ENCODE data around the gene FARS2. TPM values are rescaled to one million over a fixed set of nuclear protein-coding genes. Genes with fewer than 3 reads are reported as not detected.

The FARS2 gene
- total RNA-seq, 1 donor from 2014 or later = 27.4 TPM

DNA sequence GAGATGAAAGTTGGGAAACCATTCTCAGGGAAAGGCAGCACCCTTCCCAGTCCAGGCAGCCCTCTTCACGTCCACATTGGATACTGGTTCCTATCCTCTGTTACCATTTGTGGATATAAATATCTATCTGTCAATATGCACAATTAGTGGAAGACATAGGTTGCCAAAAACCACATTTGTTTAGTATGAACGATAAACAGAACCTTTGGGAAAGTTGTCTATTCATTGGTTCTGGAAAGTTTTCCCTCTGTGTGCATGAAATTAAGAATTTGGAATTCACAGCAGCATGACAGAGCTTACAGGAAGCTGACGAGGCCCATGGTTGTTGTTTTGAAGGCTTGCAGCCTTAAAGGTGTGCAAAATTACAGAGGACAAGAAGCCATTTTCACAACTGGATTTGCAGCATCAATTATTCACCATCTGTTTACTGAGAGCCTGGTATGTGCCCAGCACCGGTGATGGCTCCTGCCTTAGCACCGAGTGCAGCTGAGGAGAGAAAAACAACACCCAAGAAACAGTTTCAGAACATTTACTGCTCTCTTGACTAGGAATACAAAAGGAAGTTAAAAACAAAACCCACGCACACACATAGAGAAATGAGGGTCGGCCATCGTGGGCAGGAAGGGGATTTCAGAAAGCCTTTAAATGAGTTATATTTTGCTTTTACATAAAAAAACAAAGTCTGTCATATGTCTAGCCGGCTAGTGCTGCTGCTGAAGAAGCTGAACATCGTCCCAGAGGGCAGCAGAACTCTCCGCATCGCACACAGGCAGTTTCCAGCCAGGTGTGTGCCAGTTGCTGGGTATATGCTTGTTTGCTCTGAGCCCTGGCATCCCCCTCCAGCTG is 319.6 kb downstream of the FARS2 start:
- DNase-seq (ENCODE audit: low spot score) = no peak

GRCh38 chr6:5582762-5583161 is 321.4 kb downstream of the FARS2 start:
- no peak for DNase-seq (ENCODE audit: low spot score)

GRCh38 chr6:5583528-5583927 is 322.2 kb downstream of the FARS2 start:
- DNase-seq (ENCODE audit: low spot score) = no peak

GRCh38 chr6:5584078-5584482 is 322.8 kb downstream of the FARS2 start:
- no peak for DNase-seq (ENCODE audit: low spot score)

- no peak for DNase-seq (ENCODE audit: low spot score)
These were observed 326.3 kb downstream of the FARS2 start for GRCh38 chr6:5587648-5588047.

DNA sequence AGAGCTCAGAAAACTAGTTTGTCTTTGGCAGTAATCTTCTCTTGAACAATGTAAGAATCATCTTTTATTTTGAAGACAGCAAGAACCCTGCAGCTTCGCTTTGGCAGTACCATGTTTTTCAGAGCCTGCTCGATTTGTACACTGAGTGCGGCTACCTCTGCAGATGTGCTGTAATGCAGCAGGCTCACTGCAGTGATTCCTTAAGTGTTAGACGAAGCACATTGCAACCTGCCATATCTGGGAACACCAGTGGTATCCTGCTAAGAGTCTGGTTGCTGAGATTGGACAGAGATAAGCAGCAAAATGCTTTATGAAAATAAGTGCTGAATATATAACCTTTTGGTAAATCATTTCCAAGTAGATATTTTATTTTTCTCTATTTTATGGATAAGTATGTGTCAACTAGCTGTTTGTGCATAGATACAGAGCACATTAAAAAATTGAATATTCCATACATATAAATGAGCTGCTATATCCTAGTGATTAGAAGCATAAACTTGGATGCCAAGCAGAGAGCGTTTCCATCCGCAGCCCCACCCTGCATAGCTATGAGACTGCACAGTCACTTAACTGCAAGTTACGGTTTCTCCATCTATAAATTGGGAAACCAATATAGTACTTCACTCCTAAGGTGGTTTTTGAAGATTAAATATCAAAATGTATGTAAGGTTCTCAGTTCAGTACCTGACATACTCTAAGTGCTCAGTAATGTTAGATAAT is 328.3 kb downstream of the FARS2 start:
- DNase-seq (ENCODE audit: low spot score) = no peak

DNA sequence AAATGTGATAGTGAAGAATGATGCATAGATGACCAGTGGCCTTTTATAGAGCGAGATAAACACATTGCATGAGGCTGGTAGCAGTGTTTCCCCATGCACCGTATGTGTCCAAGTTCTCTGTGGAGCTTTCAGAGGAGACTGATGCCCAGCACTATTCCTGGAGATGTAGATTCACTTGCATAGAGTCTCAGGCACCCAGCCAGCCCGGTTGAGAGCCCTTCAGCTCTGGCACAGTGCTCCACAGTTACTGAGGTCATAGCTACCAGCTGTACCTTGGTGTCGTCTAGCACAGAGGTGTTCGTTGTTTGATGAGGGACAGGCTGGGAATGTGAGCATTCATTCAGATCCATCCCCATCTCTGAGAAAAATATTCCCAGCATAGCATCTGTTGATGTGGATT is 328.9 kb downstream of the FARS2 start:
- no peak for DNase-seq (ENCODE audit: low spot score)

GRCh38 chr6:5592886-5593519 is 331.7 kb downstream of the FARS2 start:
- no peak for DNase-seq (ENCODE audit: low spot score)

- no peak for DNase-seq (ENCODE audit: low spot score)
These were observed 333.9 kb downstream of the FARS2 start for GRCh38 chr6:5595184-5595583.

- DNase-seq (ENCODE audit: low spot score) = no peak
These were observed 336.1 kb downstream of the FARS2 start for GRCh38 chr6:5597413-5597812.

GRCh38 chr6:5598123-5598522 is 336.8 kb downstream of the FARS2 start:
- no peak for DNase-seq (ENCODE audit: low spot score)

DNA sequence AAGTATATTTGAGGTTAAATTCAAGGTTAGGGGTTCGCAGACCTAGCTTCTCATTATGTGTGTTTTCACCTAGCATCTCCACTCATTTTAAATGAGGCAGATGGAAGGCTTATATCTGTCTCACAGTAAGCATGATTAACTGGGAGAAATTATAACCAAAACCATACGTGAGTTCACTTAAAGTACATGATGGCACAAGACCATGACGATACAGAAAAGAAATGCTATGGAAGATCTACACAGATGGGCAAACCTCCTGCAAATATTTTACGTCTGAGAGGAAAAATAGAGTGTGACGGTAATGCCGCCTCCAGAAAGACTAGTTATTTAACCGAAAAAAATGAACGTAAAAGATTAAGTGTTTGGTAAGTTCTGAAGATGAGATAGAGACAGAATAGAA is 337.8 kb downstream of the FARS2 start:
- no peak for DNase-seq (ENCODE audit: low spot score)

DNA sequence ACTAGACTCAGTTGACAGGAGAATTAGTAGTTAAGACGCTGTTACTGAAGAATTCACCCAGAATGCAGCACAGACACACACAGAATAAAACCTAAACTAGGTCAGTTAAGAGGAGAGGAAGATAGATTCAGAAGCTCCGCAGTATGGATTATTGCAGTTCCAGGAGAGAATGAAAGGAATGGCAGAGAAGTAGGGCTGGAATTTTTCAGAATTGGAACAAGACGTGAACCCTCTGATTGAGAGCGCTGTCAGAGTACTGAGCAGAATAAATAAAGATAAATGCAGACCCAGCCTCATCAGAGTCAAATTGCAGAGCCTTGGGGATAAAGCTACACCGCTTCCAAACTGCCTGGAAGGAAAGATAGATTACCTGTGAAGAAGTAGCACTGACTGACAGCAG is 344.6 kb downstream of the FARS2 start:
- no peak for DNase-seq (ENCODE audit: low spot score)

GRCh38 chr6:5606546-5606945 is 345.2 kb downstream of the FARS2 start:
- no peak for DNase-seq (ENCODE audit: low spot score)

- DNase-seq (ENCODE audit: low spot score) = no peak
These were observed 349.3 kb downstream of the FARS2 start for GRCh38 chr6:5610640-5611039.

DNA sequence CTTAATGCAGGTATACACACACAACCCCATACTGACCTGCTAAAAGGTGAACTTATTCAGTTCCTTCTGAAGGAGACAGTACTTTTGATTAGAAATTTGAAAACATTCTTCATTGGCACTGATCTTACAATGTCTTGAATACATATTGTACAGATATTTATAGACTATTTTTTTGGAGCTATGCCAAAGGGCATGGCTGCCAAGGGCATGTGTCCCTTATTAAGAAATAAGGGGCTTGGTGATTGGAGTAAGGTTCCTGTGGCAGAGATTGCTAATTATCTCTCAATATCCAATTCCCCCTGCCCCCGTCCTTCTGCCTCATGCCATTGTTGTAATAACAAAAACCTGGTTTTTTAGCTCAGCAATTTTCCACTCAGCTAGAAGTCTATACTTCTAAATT is 355.9 kb downstream of the FARS2 start:
- no peak for DNase-seq (ENCODE audit: low spot score)

GRCh38 chr6:5619249-5619648 is 357.9 kb downstream of the FARS2 start:
- no peak for DNase-seq (ENCODE audit: low spot score)

DNA sequence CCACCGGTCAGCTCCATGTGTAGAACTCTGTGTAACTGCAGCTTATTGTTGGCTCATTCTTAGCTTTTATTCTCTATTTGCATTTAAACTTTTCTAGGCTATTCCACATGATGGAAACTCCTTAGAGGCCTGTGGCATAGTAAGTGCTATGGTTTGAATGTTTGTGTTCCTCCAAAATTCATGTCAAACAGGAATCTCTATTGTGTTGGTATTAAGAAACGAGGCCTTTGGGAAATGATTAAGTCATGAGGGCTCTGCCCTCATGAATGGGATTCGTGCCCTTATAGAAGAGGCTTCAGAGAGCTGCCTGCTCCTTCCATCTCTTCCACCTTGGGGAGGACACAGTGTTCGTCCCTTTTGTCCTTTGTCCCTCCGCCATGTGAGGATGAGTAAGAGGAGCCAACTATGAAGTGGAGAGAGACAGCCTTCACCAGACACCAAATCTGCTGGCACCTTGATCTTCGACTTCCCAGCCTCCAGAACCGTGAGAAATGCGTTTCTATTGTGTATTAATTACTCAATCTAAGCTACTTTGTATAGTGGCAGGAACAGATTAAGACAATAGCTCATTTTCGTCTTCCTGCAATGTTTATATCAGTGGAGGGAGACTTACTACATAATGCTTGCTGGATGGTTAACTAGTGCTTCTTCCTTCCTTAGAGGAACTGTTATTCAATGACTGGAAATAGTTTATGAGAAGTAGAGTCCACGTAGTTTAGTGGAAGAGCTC is 361.1 kb downstream of the FARS2 start:
- no peak for DNase-seq (ENCODE audit: low spot score)

- no peak for DNase-seq (ENCODE audit: low spot score)
These were observed 362.5 kb downstream of the FARS2 start for GRCh38 chr6:5623769-5624168.

DNA sequence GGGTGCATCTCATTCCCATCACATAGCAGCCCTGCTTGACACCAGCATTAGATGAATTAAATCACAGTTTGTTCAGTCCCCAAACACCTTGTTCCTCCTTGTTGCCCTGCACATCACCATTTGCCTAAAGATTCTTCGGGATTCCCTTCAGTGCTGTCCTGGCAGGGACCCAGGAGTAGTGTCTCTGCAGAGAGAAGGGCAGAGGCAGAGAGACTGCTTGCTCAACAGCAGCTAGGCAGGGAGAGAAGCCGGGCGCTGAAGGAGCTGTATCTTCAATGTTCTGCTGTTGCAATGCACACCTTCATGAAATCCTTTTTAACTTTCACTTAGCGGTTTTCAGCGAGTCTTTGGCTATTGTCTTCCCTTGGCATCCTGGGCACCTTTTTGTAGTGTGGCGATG is 362.9 kb downstream of the FARS2 start:
- DNase-seq (ENCODE audit: low spot score) = no peak

GRCh38 chr6:5626727-5627426 is 365.6 kb downstream of the FARS2 start:
- no peak for DNase-seq (ENCODE audit: low spot score)
